WTC11 (cell line): ENCODE measurements around the gene ARL4C.

ENCODE experiments used
- CTCF ChIP-seq: fragments of 200-600 bp; IDR thresholded peaks from 2 replicates; pipeline ENCODE4 v1.8.0; 2022; ENCODE audit warnings: antibody characterized with exemption
- SMAD4 ChIP-seq: sonication (generic); formaldehyde crosslinking; IDR thresholded peaks from 2 replicates; pipeline ENCODE4 v1.8.0; 2022; ENCODE audit warnings: mild to moderate bottlenecking, missing genetic modification reagents
- ZNF263 ChIP-seq: sonication (generic); formaldehyde crosslinking; IDR thresholded peaks from 2 replicates; pipeline ENCODE4 v1.8.1; 2022; ENCODE audit warnings: low read depth, mild to moderate bottlenecking, moderate library complexity, missing genetic modification reagents
- TF ChIP-seq, protein P1 (sequence below): sonication (generic); formaldehyde crosslinking; IDR thresholded peaks from 2 replicates; pipeline ENCODE4 v1.8.1; 2023; ENCODE audit warnings: mild to moderate bottlenecking, missing genetic modification reagents, moderate library complexity

GRCh38 chr2:234447189-234447588, 49.7 kb downstream of the ARL4C start:
- no peak for TF ChIP-seq CTCF
- no peak for TF ChIP-seq ZNF263
- no peak for TF ChIP-seq SMAD4 (CRISPR knock-in tag)
- TF ChIP-seq, protein P1, sequence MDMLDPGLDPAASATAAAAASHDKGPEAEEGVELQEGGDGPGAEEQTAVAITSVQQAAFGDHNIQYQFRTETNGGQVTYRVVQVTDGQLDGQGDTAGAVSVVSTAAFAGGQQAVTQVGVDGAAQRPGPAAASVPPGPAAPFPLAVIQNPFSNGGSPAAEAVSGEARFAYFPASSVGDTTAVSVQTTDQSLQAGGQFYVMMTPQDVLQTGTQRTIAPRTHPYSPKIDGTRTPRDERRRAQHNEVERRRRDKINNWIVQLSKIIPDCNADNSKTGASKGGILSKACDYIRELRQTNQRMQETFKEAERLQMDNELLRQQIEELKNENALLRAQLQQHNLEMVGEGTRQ (CRISPR knock-in tag): no peak
